GM12892 (cell line): ENCODE results near the gene PDE6A.

Experiments
- POLR2A ChIP-seq: IDR thresholded peaks from 2 replicates; pipeline ENCODE4 v1.6.1; 2011; ENCODE audit warnings: low read depth, low read length, control low read depth
- POLR2AphosphoS5 ChIP-seq: IDR thresholded peaks from 2 replicates; pipeline ENCODE4 v1.6.1; 2011; ENCODE audit warnings: low read depth, low read length, control low read depth
- TAF1 ChIP-seq: IDR thresholded peaks from 2 replicates; pipeline ENCODE4 v1.6.1; 2011; ENCODE audit warnings: low read depth, mild to moderate bottlenecking, control low read depth, low read length, borderline replicate concordance

- TF ChIP-seq POLR2A (no peak), POLR2AphosphoS5 (no peak), TAF1 (no peak)
Measured at GRCh38 chr5:149898811-149899210, 45.8 kb downstream of the PDE6A start.
